SH-SY5Y (cell line): ENCODE data around the gene FAM13C.

Source experiments
- GATA2 ChIP-seq: IDR thresholded peaks from 2 replicates; pipeline ENCODE4 v1.6.1; 2011; ENCODE audit warnings: mild to moderate bottlenecking, low read depth, low read length
- GATA3 ChIP-seq: IDR thresholded peaks from 2 replicates; pipeline ENCODE4 v1.6.1; 2011; ENCODE audit warnings: low read depth, mild to moderate bottlenecking, low read length, moderate library complexity

DNA sequence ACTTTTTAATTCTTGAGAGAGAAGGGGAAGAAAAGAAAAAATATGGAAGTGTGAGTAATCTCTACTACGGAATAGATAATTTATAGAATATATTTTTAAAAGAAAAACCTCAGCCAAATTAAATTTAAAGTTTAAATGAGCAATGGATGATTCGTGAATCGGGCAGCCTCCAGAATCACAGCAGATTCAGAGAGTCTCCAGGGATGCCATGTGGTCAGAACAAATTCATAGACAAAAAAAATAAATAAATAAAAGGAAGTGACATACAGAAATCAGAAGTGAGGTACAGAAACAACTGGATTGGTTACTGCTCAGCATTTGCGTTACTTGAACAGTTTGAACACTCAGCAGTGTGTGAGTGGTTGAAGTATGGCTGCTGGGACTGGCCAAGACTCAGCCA, 132.9 kb downstream of the FAM13C start:
- TF ChIP-seq GATA2 (no peak), GATA3 (no peak)
